Endometrial microvascular endothelial cells (primary cell): ENCODE measurements around the gene CENPI. TPM values are rescaled to one million over a fixed set of nuclear protein-coding genes. Genes with fewer than 3 reads are reported as not detected.

Experiments
- total RNA-seq: library from RNA; depleted of rRNA; stranded (reverse); fragments of >200 nt; gene quantifications from one replicate; pipeline ENCODE4 v1.2.3, GENCODE V29; 2015; ENCODE audit errors: inconsistent ontology term

The CENPI gene
- total RNA-seq, 1 donor from 2014 or later: 34.1 TPM

Other genes starting within 250 kb of the CENPI start
- not detected for gene NOX1, start 223.8 kb upstream of the CENPI start, total RNA-seq
- gene XKRX, start 169.3 kb upstream of the CENPI start, total RNA-seq: 1.1 TPM
- gene ARL13A, start 128.5 kb upstream of the CENPI start, total RNA-seq: not detected
- gene TRMT2B, start 46.1 kb upstream of the CENPI start, total RNA-seq: 18.2 TPM
- gene TMEM35A, start 19.3 kb upstream of the CENPI start, total RNA-seq: 5.6 TPM
- gene DRP2, start 121.6 kb downstream of the CENPI start, total RNA-seq: 0.56 TPM
- gene TAF7L, start 193.1 kb downstream of the CENPI start, total RNA-seq: 0.19 TPM